HUES6 (cell line): ENCODE data around the gene PRPH.
A peak's percentile ranks its signal among the peaks of the same experiment; 100 is the strongest.
"Not testable (repeated sequence)": the region's sequence is repeated elsewhere in the genome, so short reads cannot be mapped to it uniquely, and the experiment has no call there.

Experiments
- H3K27ac ChIP-seq: 2 replicates; pipeline ENCODE4 v1.7.0; 2013; ENCODE audit warnings: low read depth, mild to moderate bottlenecking, low read length, inconsistent platforms
- H3K27me3 ChIP-seq: 2 replicates; pipeline ENCODE4 v1.6.1; 2013; ENCODE audit warnings: low read length; ENCODE audit not compliant: control insufficient read depth, insufficient read depth
- H3K36me3 ChIP-seq: 2 replicates; pipeline ENCODE4 v1.6.1; 2013; ENCODE audit warnings: low read length; ENCODE audit not compliant: control insufficient read depth, insufficient read depth
- H3K4me1 ChIP-seq: 2 replicates; pipeline ENCODE4 v1.6.1; 2013; ENCODE audit warnings: low read length; ENCODE audit not compliant: control insufficient read depth, insufficient read depth
- H3K4me3 ChIP-seq: 2 replicates; pipeline ENCODE4 v1.5.1; 2013; ENCODE audit warnings: low read depth, low read length
- H3K9ac ChIP-seq: one replicate; pipeline ENCODE4 v1.6.1; 2013; ENCODE audit warnings: mild to moderate bottlenecking, low read length
- H3K9me3 ChIP-seq: 2 replicates; pipeline ENCODE4 v1.6.1; 2013; ENCODE audit warnings: low read depth, low read length; ENCODE audit not compliant: control insufficient read depth, insufficient read depth

The PRPH gene

GRCh38 chr12:49295082-49295936 lies at the start of gene PRPH:
Gene PRPH, plus strand, starts transcription at chr12:49295147. Its CDS starts 54 bp downstream, at chr12:49295201.
- no peak within 1 kb of the TSS for H3K27ac ChIP-seq
- peaks cover 41% of the 10 kb centered on the region for H3K4me1 ChIP-seq
- H3K4me3 ChIP-seq = peak within 1 kb of the TSS; percentile 62
- peaks cover 77% of the 10 kb centered on the region for H3K27me3 ChIP-seq
- H3K9me3 ChIP-seq = no peaks in the 10 kb centered on the region
- H3K36me3 ChIP-seq = no peaks in the 10 kb centered on the region
- no peak within 1 kb of the TSS for H3K9ac ChIP-seq

DNA sequence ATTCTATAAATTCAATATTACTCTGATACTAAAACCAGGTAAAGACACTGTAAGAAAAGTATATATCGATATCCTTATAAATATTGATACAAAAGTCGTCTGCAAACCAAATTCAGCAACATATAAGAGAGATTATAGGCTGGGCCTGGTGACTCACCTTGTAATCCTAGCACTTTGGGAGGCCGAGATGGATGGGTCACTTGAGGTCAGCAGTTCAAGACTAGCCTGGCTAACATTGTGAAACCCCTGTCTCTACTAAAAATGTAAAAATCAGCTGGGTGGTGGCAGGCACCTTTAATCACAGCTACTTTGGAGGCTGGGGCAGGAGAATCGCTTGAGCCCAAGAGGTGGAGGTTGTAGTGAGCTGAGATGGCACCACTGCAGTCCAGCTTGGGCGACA lies 43.6 kb upstream of the PRPH start:
- H3K27ac ChIP-seq = no peak overlapping the region
- H3K4me3 ChIP-seq = no peak overlapping the region
- H3K9ac ChIP-seq = no peak overlapping the region
- H3K9me3 ChIP-seq = no peaks in the 10 kb centered on the region
- no peaks in the 10 kb centered on the region for H3K4me1 ChIP-seq
- H3K36me3 ChIP-seq = no peaks in the 10 kb centered on the region
- H3K27me3 ChIP-seq = no peaks in the 10 kb centered on the region

DNA sequence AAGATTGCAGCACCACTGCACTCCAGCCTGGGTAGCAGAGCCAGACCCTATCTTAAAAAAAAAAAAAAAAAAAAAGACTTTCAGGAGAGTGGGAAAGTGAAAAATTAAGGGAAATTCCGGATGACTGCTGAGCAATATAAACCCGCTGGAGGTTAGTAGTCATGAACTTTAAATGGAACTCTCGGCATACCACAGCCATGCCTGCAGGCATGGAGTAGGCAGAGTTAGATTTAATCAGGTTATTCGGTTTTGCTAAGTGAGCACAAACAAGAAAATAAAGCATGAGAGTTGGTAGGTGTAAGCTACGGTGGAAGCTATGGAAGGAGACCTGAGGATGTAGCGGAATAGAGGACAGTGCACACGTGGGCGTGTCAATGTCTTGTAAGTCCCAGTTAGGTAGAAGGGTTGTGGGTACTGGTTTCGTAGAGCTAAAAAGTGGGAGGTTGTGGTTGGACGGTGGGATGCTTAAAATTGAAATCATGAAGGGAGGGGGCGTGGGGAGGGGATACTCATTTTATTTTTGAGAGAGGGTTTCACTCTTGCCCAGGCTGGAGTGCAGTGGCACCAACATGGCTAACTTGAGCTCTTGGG lies 41.8 kb upstream of the PRPH start:
- Histone ChIP-seq H3K4me3 (no peak overlapping the region), H3K9ac (no peak overlapping the region), H3K9me3 (no peaks in the 10 kb centered on the region), H3K4me1 (no peaks in the 10 kb centered on the region), H3K36me3 (no peaks in the 10 kb centered on the region), H3K27ac (no peak overlapping the region), H3K27me3 (no peaks in the 10 kb centered on the region)

DNA sequence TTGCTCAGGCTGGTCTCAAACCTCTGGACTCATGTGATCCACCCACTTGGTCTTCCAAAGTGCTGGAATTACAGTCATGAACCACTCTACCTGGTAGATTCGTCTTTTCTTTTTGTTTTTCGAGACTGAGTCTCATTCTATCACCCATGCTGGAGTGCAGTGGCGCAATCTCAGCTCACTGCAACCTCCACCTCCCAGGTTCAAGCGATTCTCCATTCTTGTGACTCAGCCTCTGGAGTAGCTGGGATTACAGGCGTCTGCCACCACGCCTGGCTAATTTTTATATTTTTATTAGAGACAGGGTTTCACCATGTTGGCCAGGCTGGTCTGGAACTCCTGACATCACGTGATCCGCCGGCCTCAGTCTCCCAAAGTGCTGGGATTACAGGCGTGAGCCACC lies 39.5 kb upstream of the PRPH start:
- H3K27ac ChIP-seq, H3K36me3 ChIP-seq, H3K9me3 ChIP-seq, H3K4me1 ChIP-seq, H3K9ac ChIP-seq, H3K4me3 ChIP-seq, H3K27me3 ChIP-seq: not testable (repeated sequence)

DNA sequence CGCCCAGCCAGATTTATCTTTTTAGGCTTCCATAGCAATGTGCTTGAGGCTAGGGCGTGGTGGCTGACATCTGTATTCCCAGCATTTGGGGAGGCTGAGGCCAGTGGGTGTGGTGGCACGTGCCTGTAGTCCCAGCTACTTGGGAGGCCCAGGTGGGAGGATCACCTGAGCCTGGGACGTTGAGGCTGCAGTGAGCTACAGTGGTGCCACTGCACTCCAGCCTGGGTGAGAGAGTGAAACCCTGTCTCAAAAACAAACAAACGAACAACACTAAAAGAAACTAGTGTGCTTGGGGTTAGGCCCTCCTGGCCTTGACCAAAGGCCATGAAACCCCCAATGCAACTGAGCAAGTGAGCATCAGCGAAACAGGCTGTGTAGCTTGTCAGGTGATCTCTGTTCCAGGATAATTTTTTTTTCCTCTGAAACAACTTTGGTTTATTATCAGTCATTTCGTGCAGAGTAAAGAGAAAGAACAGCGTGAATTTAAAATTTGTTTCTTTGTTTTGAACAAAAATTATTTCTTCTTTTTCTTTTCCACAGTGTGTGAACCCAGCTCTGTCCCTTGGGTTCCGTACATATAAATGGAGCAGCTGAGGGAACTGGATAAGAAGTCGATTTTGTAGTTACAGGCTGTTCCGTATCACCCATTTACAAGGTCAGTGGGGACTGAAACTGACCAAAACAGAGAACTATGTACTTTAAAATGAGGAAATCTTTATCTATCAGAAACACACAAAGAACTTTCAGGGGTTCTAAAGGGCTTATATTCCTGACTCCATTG lies 38.9 kb upstream of the PRPH start:
- Histone ChIP-seq H3K27ac (no peak overlapping the region), H3K4me1 (peaks cover 3% of the 10 kb centered on the region; the same call in 1 of the 2 replicates), H3K9ac (no peak overlapping the region), H3K9me3 (no peaks in the 10 kb centered on the region), H3K36me3 (no peaks in the 10 kb centered on the region), H3K27me3 (no peaks in the 10 kb centered on the region), H3K4me3 (no peak overlapping the region)

- H3K9ac ChIP-seq, H3K9me3 ChIP-seq, H3K4me3 ChIP-seq, H3K4me1 ChIP-seq, H3K36me3 ChIP-seq, H3K27ac ChIP-seq, H3K27me3 ChIP-seq: not testable (repeated sequence)
Measured at GRCh38 chr12:49257508-49258184, 37.3 kb upstream of the PRPH start.

- no peak overlapping the region for H3K27ac ChIP-seq
- H3K27me3 ChIP-seq = no peaks in the 10 kb centered on the region
- H3K36me3 ChIP-seq = no peaks in the 10 kb centered on the region
- H3K9ac ChIP-seq = no peak overlapping the region
- H3K9me3 ChIP-seq = no peaks in the 10 kb centered on the region
- H3K4me1 ChIP-seq = peaks cover 3% of the 10 kb centered on the region; the same call in 1 of the 2 replicates
- H3K4me3 ChIP-seq = no peak overlapping the region
Measured at GRCh38 chr12:49259452-49259851, 35.5 kb upstream of the PRPH start.

DNA sequence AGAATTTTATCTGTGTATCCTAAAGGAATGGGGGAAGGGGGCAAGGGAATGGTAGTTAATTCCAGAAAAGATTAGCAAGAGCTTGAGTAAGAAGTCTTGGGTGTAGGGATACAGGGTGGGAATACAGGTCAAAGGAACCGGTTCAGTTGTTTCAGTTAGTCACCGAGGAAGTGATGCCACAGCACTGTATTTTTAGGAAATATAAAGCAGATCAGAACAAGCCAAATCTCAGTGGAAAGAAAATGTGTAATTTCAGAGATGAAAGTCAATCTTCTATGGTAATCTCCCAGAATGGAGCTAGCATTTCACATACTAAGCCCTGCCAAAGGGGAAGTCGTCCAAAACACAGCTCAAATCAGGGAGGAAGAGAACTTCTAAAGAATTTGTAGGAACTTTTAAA lies 34.8 kb upstream of the PRPH start:
- H3K4me1 ChIP-seq = peaks cover 3% of the 10 kb centered on the region; the same call in 1 of the 2 replicates
- no peaks in the 10 kb centered on the region for H3K9me3 ChIP-seq
- no peak overlapping the region for H3K27ac ChIP-seq
- no peaks in the 10 kb centered on the region for H3K36me3 ChIP-seq
- no peak overlapping the region for H3K4me3 ChIP-seq
- no peaks in the 10 kb centered on the region for H3K27me3 ChIP-seq
- H3K9ac ChIP-seq = no peak overlapping the region

GRCh38 chr12:49260571-49261363 lies 34.2 kb upstream of the PRPH start:
- Histone ChIP-seq H3K9ac (no peak overlapping the region), H3K9me3 (no peaks in the 10 kb centered on the region), H3K4me1 (peaks cover 3% of the 10 kb centered on the region; the same call in 1 of the 2 replicates), H3K27me3 (no peaks in the 10 kb centered on the region), H3K27ac (no peak overlapping the region), H3K4me3 (no peak overlapping the region), H3K36me3 (no peaks in the 10 kb centered on the region)

GRCh38 chr12:49261721-49262120 lies 33.2 kb upstream of the PRPH start:
- H3K9ac ChIP-seq = no peak overlapping the region
- no peak overlapping the region for H3K4me3 ChIP-seq
- H3K27me3 ChIP-seq = no peaks in the 10 kb centered on the region
- H3K27ac ChIP-seq = no peak overlapping the region
- no peaks in the 10 kb centered on the region for H3K9me3 ChIP-seq
- peaks cover 5% of the 10 kb centered on the region for H3K36me3 ChIP-seq
- H3K4me1 ChIP-seq = peaks cover 3% of the 10 kb centered on the region; the same call in 1 of the 2 replicates
